Mesenchymal stem cell (in vitro differentiated cells and primary cell): ENCODE data around the gene SLC24A4.

Source experiments
- DNase-seq: peaks from one replicate; pipeline ENCODE4 v3.0.0-alpha.2; 2013
- H2AFZ ChIP-seq: one replicate; pipeline ENCODE4 v1.6.1; 2013; ENCODE audit warnings: low read depth, mild to moderate bottlenecking, control low read depth, inconsistent platforms, low read length, moderate library complexity
- H2AK5ac ChIP-seq: 2 replicates; pipeline ENCODE4 v1.6.1; 2013; ENCODE audit warnings: low read length, moderate library complexity, mild to moderate bottlenecking, inconsistent platforms; ENCODE audit not compliant: severe bottlenecking
- H2BK120ac ChIP-seq: one replicate; pipeline ENCODE4 v1.6.1; 2013; ENCODE audit warnings: low read depth, mild to moderate bottlenecking, inconsistent platforms, low read length, moderate library complexity
- H2BK12ac ChIP-seq, 2 experiments: one replicate each; pipeline ENCODE4 v1.6.1; 2013; ENCODE audit warnings: inconsistent platforms in 2 of 2, low read length in 2 of 2, mild to moderate bottlenecking in 2 of 2, moderate library complexity in 2 of 2, control low read depth in 1 of 2
- H2BK15ac ChIP-seq: one replicate; pipeline ENCODE4 v1.6.1; 2013; ENCODE audit warnings: mild to moderate bottlenecking, low read depth, inconsistent platforms; ENCODE audit not compliant: poor library complexity, severe bottlenecking
- H2BK5ac ChIP-seq: 2 replicates; pipeline ENCODE4 v1.6.1; 2013; ENCODE audit warnings: low read depth, mild to moderate bottlenecking, low read length, control low read depth, inconsistent platforms; ENCODE audit not compliant: poor library complexity, severe bottlenecking
- H3K14ac ChIP-seq, 2 experiments: one replicate each; pipeline ENCODE4 v1.6.1; 2013; ENCODE audit warnings: inconsistent platforms in 2 of 2, low read length in 2 of 2, control low read depth in 1 of 2, mild to moderate bottlenecking in 1 of 2, moderate library complexity in 1 of 2
- H3K18ac ChIP-seq, 2 experiments: one replicate each; pipeline ENCODE4 v1.6.1; 2013; ENCODE audit warnings: inconsistent platforms in 2 of 2, low read length in 2 of 2, control low read depth in 1 of 2, low read depth in 1 of 2, mild to moderate bottlenecking in 1 of 2
- H3K23ac ChIP-seq, 2 experiments: one replicate each; pipeline ENCODE4 v1.6.1; 2013; ENCODE audit warnings: inconsistent platforms in 2 of 2, low read length in 2 of 2, mild to moderate bottlenecking in 2 of 2, moderate library complexity in 2 of 2, control low read depth in 1 of 2
- H3K27ac ChIP-seq: 2 replicates; pipeline ENCODE4 v1.5.1; 2013; ENCODE audit warnings: mild to moderate bottlenecking, moderate library complexity, low read length, control low read depth, inconsistent platforms; ENCODE audit not compliant: poor library complexity, severe bottlenecking
- H3K27me3 ChIP-seq, 2 experiments: 2 replicates each; pipeline versions ENCODE4 v1.6.1 to v1.7.0; 2013; ENCODE audit warnings: low read length in 2 of 2, mild to moderate bottlenecking in 2 of 2, moderate library complexity in 2 of 2, control low read depth in 1 of 2, inconsistent platforms in 1 of 2; ENCODE audit not compliant: control insufficient read depth in 1 of 2, insufficient read depth in 1 of 2
- H3K36me3 ChIP-seq, 2 experiments: 2 replicates each; pipeline versions ENCODE4 v1.6.1 to v1.7.0; 2013; ENCODE audit warnings: low read length in 2 of 2, control low read depth in 1 of 2, inconsistent platforms in 1 of 2, low read depth in 1 of 2, mild to moderate bottlenecking in 1 of 2; ENCODE audit not compliant: insufficient read depth in 2 of 2, control insufficient read depth in 1 of 2
- H3K4ac ChIP-seq, 2 experiments: one replicate each; pipeline ENCODE4 v1.6.1; 2013; ENCODE audit warnings: inconsistent platforms in 2 of 2, low read length in 2 of 2, mild to moderate bottlenecking in 2 of 2, moderate library complexity in 2 of 2, control low read depth in 1 of 2, low read depth in 1 of 2
- H3K4me1 ChIP-seq: 2 replicates; pipeline ENCODE4 v1.6.1; 2013; ENCODE audit warnings: low read depth, low read length, control low read depth; ENCODE audit not compliant: control insufficient read depth, insufficient read depth
- H3K4me2 ChIP-seq: 2 replicates; pipeline ENCODE4 v1.6.1; 2013; ENCODE audit warnings: low read length, mild to moderate bottlenecking, inconsistent platforms; ENCODE audit not compliant: poor library complexity, severe bottlenecking
- H3K4me3 ChIP-seq, 2 experiments: 2 replicates each; pipeline versions ENCODE4 v1.5.1 to v1.7.0; 2013; ENCODE audit warnings: low read length in 2 of 2, mild to moderate bottlenecking in 2 of 2, control low read depth in 1 of 2, low read depth in 1 of 2; ENCODE audit not compliant: insufficient read depth in 1 of 2
- H3K79me1 ChIP-seq: replicated peaks from 2 replicates; pipeline ENCODE4 v1.6.1; 2013; ENCODE audit warnings: mild to moderate bottlenecking, control low read depth, low read length, inconsistent platforms; ENCODE audit not compliant: poor library complexity, severe bottlenecking
- H3K9ac ChIP-seq: 2 replicates; pipeline ENCODE4 v1.7.0; 2013; ENCODE audit warnings: mild to moderate bottlenecking, low read length, moderate library complexity
- H3K9me3 ChIP-seq: 2 replicates; pipeline ENCODE4 v1.7.0; 2013; ENCODE audit warnings: mild to moderate bottlenecking, low read length; ENCODE audit not compliant: control insufficient read depth
- H4K8ac ChIP-seq: one replicate; pipeline ENCODE4 v1.6.1; 2013; ENCODE audit warnings: inconsistent platforms, mild to moderate bottlenecking, low read length, moderate library complexity
- H4K91ac ChIP-seq: one replicate; pipeline ENCODE4 v1.6.1; 2013; ENCODE audit warnings: mild to moderate bottlenecking, low read length, inconsistent platforms
- WGBS: methylation state at CpG from one replicate; pipeline ENCODE4 v1.1.7; 2013; ENCODE audit warnings: mixed read lengths; 5-methylcytosine and 5-hydroxymethylcytosine counted together

The SLC24A4 gene

DNA sequence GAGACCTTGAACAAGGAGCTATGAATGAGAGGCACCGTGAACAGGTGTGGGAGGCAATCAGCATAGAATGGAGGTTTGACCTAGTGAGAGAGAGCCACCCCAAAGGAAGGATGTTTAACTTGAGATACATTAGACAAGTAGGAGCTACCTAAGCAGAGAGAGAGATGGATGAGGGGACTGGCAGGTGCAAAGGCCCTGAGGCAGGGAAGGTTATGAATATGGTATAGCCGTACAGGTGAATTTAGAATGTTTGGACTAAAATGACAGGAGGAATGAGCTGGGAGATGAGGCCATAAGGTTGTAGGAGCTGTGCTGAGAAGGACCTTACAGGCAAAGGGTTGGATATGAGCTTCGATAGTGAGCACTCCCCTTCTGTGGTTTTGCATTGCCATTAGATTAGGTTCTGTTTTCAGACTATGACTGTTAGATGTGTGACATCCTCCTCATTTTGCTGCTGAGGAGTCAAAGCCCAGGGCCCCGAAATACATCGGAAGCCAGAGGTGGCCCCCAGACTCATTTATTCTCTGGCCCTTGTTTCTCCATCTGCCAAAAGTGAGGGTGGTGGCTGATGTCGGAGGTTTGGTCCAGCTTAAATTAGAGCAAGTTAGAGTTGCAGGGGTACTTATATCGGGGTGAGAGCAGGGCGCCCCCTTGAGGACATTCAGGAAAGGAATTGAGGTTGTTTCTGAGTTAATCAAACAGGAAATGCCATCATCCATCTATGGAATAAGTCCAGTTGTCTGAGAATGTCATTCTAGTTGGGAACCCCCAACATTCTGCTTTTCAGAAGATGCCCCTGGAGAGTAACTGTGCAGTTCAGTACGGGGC lies 29.4 kb downstream of the SLC24A4 start:
- no peak overlapping the region for H3K23ac ChIP-seq

DNA sequence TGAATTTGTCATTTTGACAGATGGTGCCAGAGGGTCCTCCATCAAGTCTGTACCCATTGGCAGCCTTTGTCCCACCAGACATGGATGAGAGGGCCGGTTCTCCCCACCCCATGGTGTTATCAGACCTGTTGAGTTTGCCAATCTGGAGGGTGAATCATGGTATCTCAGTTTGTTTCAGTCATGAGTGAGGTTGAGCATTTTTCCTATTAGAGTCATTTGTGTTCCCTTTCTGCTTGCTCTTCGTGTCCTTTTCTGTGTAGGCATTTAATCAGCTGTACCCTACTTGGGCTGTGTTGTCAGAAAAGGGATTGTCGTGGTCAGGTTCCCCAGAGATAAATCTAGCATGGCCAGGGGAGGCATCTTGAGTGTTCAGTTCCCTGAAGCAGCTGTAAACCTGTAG lies 30.5 kb downstream of the SLC24A4 start:
- no peak overlapping the region for H3K14ac ChIP-seq
- no peak overlapping the region for H3K4me3 ChIP-seq
- H3K27ac ChIP-seq, result no peak overlapping the region
- H3K79me1 ChIP-seq, result no peaks in the 10 kb centered on the region
- no peaks in the 10 kb centered on the region for H3K4me1 ChIP-seq
- no peak overlapping the region for H4K8ac ChIP-seq
- H2AK5ac ChIP-seq, result no peak overlapping the region
- H2BK5ac ChIP-seq, result no peak overlapping the region
- H3K4me2 ChIP-seq, result no peak overlapping the region
- no peak overlapping the region for H2AFZ ChIP-seq
- no peak overlapping the region for H3K4ac ChIP-seq
- no peak overlapping the region for H2BK120ac ChIP-seq
- H3K18ac ChIP-seq, result no peak overlapping the region
- peaks cover 10 to 48% of the 10 kb centered on the region in 2 experiments for H3K27me3 ChIP-seq
- H2BK12ac ChIP-seq, result no peak overlapping the region
- H3K36me3 ChIP-seq, result no peaks in the 10 kb centered on the region
- 59% methylated on average over 3 of the region's 3 CpGs for WGBS
- no peak overlapping the region for H3K9ac ChIP-seq
- no peak overlapping the region for H2BK15ac ChIP-seq
- no peak for DNase-seq
- H3K9me3 ChIP-seq, result no peaks in the 10 kb centered on the region
- no peak overlapping the region for H3K23ac ChIP-seq
- H4K91ac ChIP-seq, result no peak overlapping the region

More for the DNA sequence above, 29.4 kb downstream of the SLC24A4 start:
- Histone ChIP-seq H3K18ac (no peak overlapping the region), H3K27me3 (peaks cover 10 to 52% of the 10 kb centered on the region in 2 experiments), H3K4me2 (no peak overlapping the region), H2BK120ac (no peak overlapping the region), H2BK15ac (no peak overlapping the region), H3K14ac (no peak overlapping the region), H3K36me3 (no peaks in the 10 kb centered on the region), H3K4ac (no peak overlapping the region), H3K9me3 (no peaks in the 10 kb centered on the region), H2BK12ac (no peak overlapping the region), H3K9ac (no peak overlapping the region), H4K91ac (no peak overlapping the region), H3K79me1 (no peaks in the 10 kb centered on the region), H2BK5ac (no peak overlapping the region), H3K4me3 (no peak overlapping the region), H2AK5ac (no peak overlapping the region), H3K27ac (no peak overlapping the region), H3K4me1 (no peaks in the 10 kb centered on the region), H2AFZ (no peak overlapping the region), H4K8ac (no peak overlapping the region)
- 56% methylated on average over 8 of the region's 9 CpGs for WGBS
- DNase-seq, result no peak

DNA sequence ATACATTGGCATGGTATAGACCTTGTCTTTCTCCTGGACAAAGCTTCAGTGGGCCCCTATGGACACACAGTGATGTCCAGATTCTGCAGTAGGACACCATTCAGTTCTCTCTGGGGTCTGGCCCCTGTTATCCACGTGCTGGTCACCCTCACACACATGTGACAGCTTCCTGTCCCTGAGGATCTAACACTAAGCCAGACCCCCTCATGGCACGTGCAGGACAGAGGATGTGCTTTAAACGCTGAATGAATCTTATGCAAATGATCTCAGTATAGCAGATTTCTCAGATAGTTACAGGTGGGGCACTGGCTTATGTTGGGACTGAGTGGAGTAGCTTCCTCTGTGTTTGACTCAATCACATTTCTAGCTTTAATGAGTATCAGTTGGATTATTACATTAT lies 33.7 kb downstream of the SLC24A4 start:
- Histone ChIP-seq H3K79me1 (no peaks in the 10 kb centered on the region), H2BK12ac (no peak overlapping the region), H3K4me3 (no peak overlapping the region), H3K9me3 (no peaks in the 10 kb centered on the region), H3K18ac (no peak overlapping the region), H2AK5ac (no peak overlapping the region), H3K9ac (no peak overlapping the region), H3K27me3 (peaks cover 4 to 40% of the 10 kb centered on the region in 2 experiments), H2AFZ (no peak overlapping the region), H2BK5ac (no peak overlapping the region), H2BK120ac (no peak overlapping the region), H3K4ac (no peak overlapping the region), H4K8ac (no peak overlapping the region), H3K36me3 (no peaks in the 10 kb centered on the region), H3K4me2 (no peak overlapping the region), H3K27ac (no peak overlapping the region), H2BK15ac (no peak overlapping the region), H3K23ac (no peak overlapping the region), H3K14ac (no peak overlapping the region), H3K4me1 (no peaks in the 10 kb centered on the region), H4K91ac (no peak overlapping the region)
- DNase-seq, result no peak
- WGBS, result 34% methylated on average over 3 of the region's 3 CpGs

DNA sequence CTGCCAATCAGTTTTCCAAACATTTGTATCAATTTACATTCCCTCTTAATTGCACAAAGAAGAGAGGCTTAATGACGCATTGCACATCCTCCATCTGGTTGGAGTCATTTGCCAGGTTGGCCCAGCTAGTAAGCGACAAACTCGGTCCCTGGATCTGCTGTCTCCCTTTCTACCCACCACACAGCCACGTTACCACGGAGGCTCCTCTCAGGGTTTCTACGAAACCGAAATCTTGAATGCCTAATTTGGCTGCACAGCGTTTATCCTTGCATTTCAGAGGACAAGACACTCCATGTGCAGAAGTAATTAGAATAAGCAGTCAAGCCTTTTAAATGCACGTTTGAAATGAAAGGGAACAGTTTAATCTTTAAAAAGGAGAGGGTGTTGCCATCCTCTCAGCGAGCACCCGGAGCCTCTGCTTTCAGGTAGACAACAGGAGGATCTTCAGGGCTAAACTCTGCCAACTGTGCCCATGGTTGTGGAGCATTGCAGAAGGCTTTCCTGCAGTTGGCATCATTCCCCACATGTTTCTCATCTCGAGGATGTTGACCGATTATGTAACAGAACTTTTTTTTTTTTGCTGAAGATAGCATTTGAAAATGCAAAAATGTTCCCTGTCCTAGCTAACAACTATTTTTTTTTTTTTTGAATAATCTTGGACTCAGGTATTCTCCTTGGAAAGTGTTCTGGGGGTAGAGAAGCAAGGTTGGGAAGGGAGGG lies 37.8 kb downstream of the SLC24A4 start:
- no peaks in the 10 kb centered on the region for H3K79me1 ChIP-seq
- H2AFZ ChIP-seq, result no peak overlapping the region
- no peak overlapping the region for H3K4ac ChIP-seq
- no peak overlapping the region for H4K91ac ChIP-seq
- H2BK12ac ChIP-seq, result no peak overlapping the region
- H2BK5ac ChIP-seq, result no peak overlapping the region
- H3K14ac ChIP-seq, result no peak overlapping the region
- no peak overlapping the region for H2BK120ac ChIP-seq
- WGBS, result 78% methylated on average over 11 of the region's 13 CpGs
- H3K9ac ChIP-seq, result no peak overlapping the region
- no peaks in the 10 kb centered on the region for H3K36me3 ChIP-seq
- no peak overlapping the region for H3K27ac ChIP-seq
- no peaks in the 10 kb centered on the region for H3K9me3 ChIP-seq
- no peak overlapping the region for H4K8ac ChIP-seq
- DNase-seq, result no peak
- no peak overlapping the region for H3K23ac ChIP-seq
- H3K4me1 ChIP-seq, result no peaks in the 10 kb centered on the region
- no peak overlapping the region for H3K4me3 ChIP-seq
- peaks cover 0 to 61% of the 10 kb centered on the region in 2 experiments for H3K27me3 ChIP-seq
- no peak overlapping the region for H3K4me2 ChIP-seq
- H3K18ac ChIP-seq, result no peak overlapping the region
- no peak overlapping the region for H2AK5ac ChIP-seq
- H2BK15ac ChIP-seq, result no peak overlapping the region
